ENCODE data around the gene JPT2.

GRCh38 chr16:1674306-1674705, 3.8 kb upstream of the JPT2 start:
- no peak for TF ChIP-seq POLR2A (IDR thresholded peaks at IDR 0.05)
- TF ChIP-seq CTCF (IDR thresholded peaks at IDR 0.05 in 8 of 11, conservative IDR thresholded peaks at IDR 0.05 in 3 of 11) = no peak
- TF ChIP-seq POLR2AphosphoS5 (IDR thresholded peaks at IDR 0.05) = no peak
